BJ (cell line): Measurements from ENCODE around the gene CCNB2. TPM values are rescaled to one million over a fixed set of nuclear protein-coding genes. Genes with fewer than 3 reads are reported as not detected.

Experiments
- CTCF ChIA-PET: fragments of 350-600 bp; formaldehyde crosslinking; extraction: SDS; loops from one replicate; lab custom pipeline; 2021; ENCODE audit warnings: antibody characterized with exemption, inconsistent platforms; lab: Yijun Ruan, JAX
- POLR2A ChIA-PET: fragments of 300-600 bp; sonication (Branson Sonifier 250); formaldehyde crosslinking; extraction: SDS; loops from one replicate; lab custom pipeline; 2021; ENCODE audit warnings: antibody characterized with exemption; lab: Charles Lee
- DNase-seq: peaks from one replicate; pipeline ENCODE4 v3.0.0-alpha.2; 2011; ENCODE audit warnings: low read depth
- H3K27me3 ChIP-seq: 2 replicates; pipeline ENCODE4 v1.6.0; 2011; ENCODE audit warnings: low read length; ENCODE audit not compliant: control insufficient read depth, insufficient read depth
- H3K36me3 ChIP-seq: 2 replicates; pipeline ENCODE4 v1.5.1; 2011; ENCODE audit warnings: low read length; ENCODE audit not compliant: control insufficient read depth, insufficient read depth
- H3K4me3 ChIP-seq: 2 replicates; pipeline ENCODE4 v1.5.1; 2011; ENCODE audit warnings: low read depth, mild to moderate bottlenecking, control low read depth, low read length
- polyA plus RNA-seq: library from polyadenylated mRNA; depleted of rRNA; stranded (reverse); fragments of >200 nt; gene quantifications from 2 replicates; pipeline ENCODE4 v1.2.3, GENCODE V29; 2011
- TF ChIP-seq, protein P1 (sequence below): IDR thresholded peaks from 2 replicates; pipeline ENCODE4 v1.5.1; 2011; ENCODE audit warnings: low read depth, mild to moderate bottlenecking, control low read depth, inconsistent platforms, low read length, moderate library complexity; ENCODE audit not compliant: insufficient read depth

Gene CCNB2
- polyA plus RNA-seq, 1 experiment: 33.5 TPM

- CTCF ChIA-PET: interaction anchor here (0.9 kb wide), 1 partner anchor 12 kb away, joined by 3 read pairs; no protein-coding TSS in a partner anchor
- Histone ChIP-seq H3K27me3 (no peaks in the 10 kb centered on the region), H3K36me3 (peaks cover 11% of the 10 kb centered on the region), H3K4me3 (no peak overlapping the region)
- POLR2A ChIA-PET: no interaction called here
- TF ChIP-seq, protein P1, sequence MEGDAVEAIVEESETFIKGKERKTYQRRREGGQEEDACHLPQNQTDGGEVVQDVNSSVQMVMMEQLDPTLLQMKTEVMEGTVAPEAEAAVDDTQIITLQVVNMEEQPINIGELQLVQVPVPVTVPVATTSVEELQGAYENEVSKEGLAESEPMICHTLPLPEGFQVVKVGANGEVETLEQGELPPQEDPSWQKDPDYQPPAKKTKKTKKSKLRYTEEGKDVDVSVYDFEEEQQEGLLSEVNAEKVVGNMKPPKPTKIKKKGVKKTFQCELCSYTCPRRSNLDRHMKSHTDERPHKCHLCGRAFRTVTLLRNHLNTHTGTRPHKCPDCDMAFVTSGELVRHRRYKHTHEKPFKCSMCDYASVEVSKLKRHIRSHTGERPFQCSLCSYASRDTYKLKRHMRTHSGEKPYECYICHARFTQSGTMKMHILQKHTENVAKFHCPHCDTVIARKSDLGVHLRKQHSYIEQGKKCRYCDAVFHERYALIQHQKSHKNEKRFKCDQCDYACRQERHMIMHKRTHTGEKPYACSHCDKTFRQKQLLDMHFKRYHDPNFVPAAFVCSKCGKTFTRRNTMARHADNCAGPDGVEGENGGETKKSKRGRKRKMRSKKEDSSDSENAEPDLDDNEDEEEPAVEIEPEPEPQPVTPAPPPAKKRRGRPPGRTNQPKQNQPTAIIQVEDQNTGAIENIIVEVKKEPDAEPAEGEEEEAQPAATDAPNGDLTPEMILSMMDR: no peak
- no peak for DNase-seq
Observed at GRCh38 chr15:59150185-59150584, 45.2 kb downstream of the CCNB2 start.

DNA sequence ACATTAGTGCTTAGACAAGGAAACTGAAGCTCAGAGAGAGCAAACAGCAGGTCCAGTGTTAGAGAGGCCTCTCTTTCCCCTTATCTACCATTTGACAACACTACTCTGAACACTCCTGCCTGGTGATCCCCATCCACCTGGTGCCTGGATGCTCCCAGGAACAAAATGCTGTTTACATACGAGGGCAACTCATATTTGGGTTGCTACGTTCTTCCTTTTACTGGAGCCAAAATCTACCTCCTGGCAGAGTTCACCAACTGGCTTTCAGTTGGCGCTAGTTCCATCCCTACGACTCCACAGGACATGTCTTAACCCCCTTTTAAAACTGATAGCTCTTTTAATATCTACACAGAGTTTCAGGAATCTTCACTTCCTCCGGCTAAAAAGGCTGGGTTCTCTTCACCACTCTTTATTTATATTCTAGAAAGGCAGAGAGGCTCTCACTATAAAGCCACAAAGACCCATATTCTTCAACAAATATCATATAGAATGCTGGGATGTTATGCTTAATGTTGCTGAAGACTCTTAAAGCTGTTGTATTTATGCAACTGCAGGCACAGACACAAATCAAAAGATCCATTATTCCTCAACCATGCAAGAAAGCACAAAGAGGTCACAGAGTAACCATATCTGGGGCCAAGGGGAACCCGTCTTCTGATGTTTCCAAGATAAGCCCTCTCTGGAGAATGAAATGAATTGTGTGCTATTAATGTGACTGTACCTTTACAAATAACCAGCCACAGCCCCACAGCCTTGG lies 47.9 kb downstream of the CCNB2 start:
- peaks cover 17% of the 10 kb centered on the region for H3K36me3 ChIP-seq
- CTCF ChIA-PET: interaction anchor here (0.9 to 1.6 kb wide), 2 partner anchors 9 to 11 kb away, joined by 4 to 5 read pairs; no protein-coding TSS in a partner anchor

GRCh38 chr15:59153466-59153865 lies 48.5 kb downstream of the CCNB2 start:
- H3K4me3 ChIP-seq: no peak overlapping the region
- no peak for DNase-seq
- ChIA-PET POLR2A (no interaction called here), CTCF (interaction anchor here (1.6 kb wide), 1 partner anchor 9 kb away, joined by 5 read pairs; no protein-coding TSS in a partner anchor)
- peaks cover 19% of the 10 kb centered on the region for H3K36me3 ChIP-seq
- H3K27me3 ChIP-seq: no peaks in the 10 kb centered on the region
- TF ChIP-seq, protein P1: no peak

More for the DNA sequence above, 47.9 kb downstream of the CCNB2 start:
- TF ChIP-seq, protein P1: no peak
- H3K4me3 ChIP-seq: no peak overlapping the region
- POLR2A ChIA-PET: no interaction called here
- no peak for DNase-seq
- no peaks in the 10 kb centered on the region for H3K27me3 ChIP-seq

DNA sequence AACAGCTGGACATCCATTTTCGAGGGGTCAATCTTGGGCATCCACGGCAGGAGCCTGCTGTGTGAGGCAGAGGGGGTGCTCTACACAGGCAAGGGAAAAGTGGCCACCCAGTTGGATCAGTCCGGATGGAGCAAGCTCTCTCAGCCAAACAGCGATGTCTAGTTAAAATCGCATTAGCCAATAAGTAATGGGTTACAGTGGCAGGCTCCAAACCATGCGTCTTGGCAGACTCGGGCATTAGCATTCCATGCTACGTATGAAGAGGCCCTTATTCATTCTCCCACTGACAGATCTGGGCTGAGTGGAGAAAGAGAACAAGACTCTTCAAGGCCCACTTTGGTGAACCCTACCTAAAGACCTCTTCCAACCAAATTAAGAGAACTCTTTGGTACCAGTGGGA lies 49.3 kb downstream of the CCNB2 start:
- TF ChIP-seq, protein P1: no peak
- ChIA-PET POLR2A (no interaction called here), CTCF (interaction anchor here (0.6 to 1.6 kb wide), 4 partner anchors 8 to 115 kb away, joined by 3 to 5 read pairs (median 3); no protein-coding TSS in a partner anchor)
- H3K36me3 ChIP-seq: peaks cover 24% of the 10 kb centered on the region
- DNase-seq: no peak
- H3K4me3 ChIP-seq: no peak overlapping the region
- H3K27me3 ChIP-seq: no peaks in the 10 kb centered on the region

- ChIA-PET CTCF (interaction anchor here (1.1 to 1.2 kb wide), 2 partner anchors 10 to 378 kb away, joined by 3 to 5 read pairs; no protein-coding TSS in a partner anchor), POLR2A (no interaction called here)
- no peaks in the 10 kb centered on the region for H3K27me3 ChIP-seq
- H3K36me3 ChIP-seq: peaks cover 28% of the 10 kb centered on the region
- H3K4me3 ChIP-seq: no peak overlapping the region
- TF ChIP-seq, protein P1: no peak
- no peak for DNase-seq
Observed at GRCh38 chr15:59155431-59155830, 50.5 kb downstream of the CCNB2 start.
